GM12878 (cell line): ENCODE data around the gene SALL1. TPM values are rescaled to one million over a fixed set of nuclear protein-coding genes. Genes with fewer than 3 reads are reported as not detected.

Experiments used
- ATAC-seq: fragments of 200-7000 bp; cut with Tn5 transposase; 3 replicates; pipeline ENCODE4 v1.9.1; 2020; ENCODE audit warnings: mild to moderate bottlenecking, moderate library complexity
- BruUV-seq: library from RNA; stranded (reverse); fragments of 400-500 nt; replicated peaks from 2 replicates; lab custom pipeline; 2021; lab: Mats Ljungman, UMichigan
- CTCF ChIA-PET: fragments of 300-600 bp; sonication (Branson Sonifier 250); formaldehyde crosslinking; extraction: SDS; loops from one replicate; lab custom pipeline; 2021; ENCODE audit warnings: inconsistent platforms; lab: Yijun Ruan, JAX
- POLR2A ChIA-PET: fragments of 350-600 bp; formaldehyde crosslinking; extraction: SDS; loops from one replicate; lab custom pipeline; 2021; ENCODE audit warnings: inconsistent platforms; lab: Charles Lee
- RAD21 ChIA-PET: fragments of 300-600 bp; sonication (Branson Sonifier 250); formaldehyde crosslinking; loops from one replicate; lab custom pipeline; 2023; ENCODE audit warnings: antibody characterized with exemption; ENCODE audit not compliant: unreplicated experiment; lab: Charles Lee
- SMC1A ChIA-PET: fragments of 300-600 bp; sonication (Branson Sonifier 250); formaldehyde crosslinking; loops from one replicate; lab custom pipeline; 2023; ENCODE audit not compliant: unreplicated experiment, uncharacterized antibody; lab: Charles Lee
- DNase-seq: peaks from one replicate; pipeline ENCODE4 v3.0.0-alpha.2; 2011; ENCODE audit warnings: low read depth, low spot score
- FAIRE-seq: peaks from 3 replicates; lab custom pipeline; 2011; peaks lifted over from hg19 to GRCh38; lab: Jason Lieb, UNC
- H2AFZ ChIP-seq: 2 replicates; pipeline ENCODE4 v1.6.0; 2011; ENCODE audit warnings: low read depth, low read length, control low read depth; ENCODE audit not compliant: control insufficient read depth
- H3K27ac ChIP-seq: 2 replicates; pipeline ENCODE4 v1.5.1; 2011; ENCODE audit warnings: control low read depth; ENCODE audit not compliant: control insufficient read depth, insufficient read depth
- H3K27me3 ChIP-seq, 2 experiments: replicated peaks in 1 of 2; 2 replicates each; pipeline versions ENCODE4 v1.6.0 to v1.6.1; 2011; ENCODE audit warnings: low read length in 1 of 2; ENCODE audit not compliant: control insufficient read depth in 2 of 2, insufficient read depth in 2 of 2
- H3K36me3 ChIP-seq, 2 experiments: 2 replicates each; pipeline ENCODE4 v1.5.1; 2011; ENCODE audit warnings: low read length in 1 of 2; ENCODE audit not compliant: control insufficient read depth in 2 of 2, insufficient read depth in 2 of 2
- H3K4me1 ChIP-seq: 2 replicates; pipeline ENCODE4 v1.6.1; 2011; ENCODE audit warnings: mild to moderate bottlenecking, low read length, moderate library complexity, mixed read lengths; ENCODE audit not compliant: control insufficient read depth, insufficient read depth
- H3K4me2 ChIP-seq: 2 replicates; pipeline ENCODE4 v1.6.0; 2011; ENCODE audit warnings: control low read depth; ENCODE audit not compliant: control insufficient read depth, insufficient read depth
- H3K4me3 ChIP-seq: fragments of 200-600 bp; sonication (generic); 2 replicates; pipeline ENCODE4 v1.5.1; 2016
- H3K79me2 ChIP-seq: 2 replicates; pipeline ENCODE4 v1.6.0; 2011; ENCODE audit warnings: low read length; ENCODE audit not compliant: control insufficient read depth, insufficient read depth
- H3K9ac ChIP-seq: 2 replicates; pipeline ENCODE4 v1.8.0; 2011; ENCODE audit warnings: low read length, control low read depth, mixed read lengths; ENCODE audit not compliant: control insufficient read depth, insufficient read depth
- H3K9me3 ChIP-seq: replicated peaks from 3 replicates; pipeline ENCODE4 v1.5.1; 2011; ENCODE audit warnings: mild to moderate bottlenecking, low read length; ENCODE audit not compliant: control insufficient read depth, insufficient read depth
- H4K20me1 ChIP-seq: 2 replicates; pipeline ENCODE4 v1.6.0; 2011; ENCODE audit not compliant: control insufficient read depth, insufficient read depth
- ATF2 ChIP-seq: IDR thresholded peaks from 2 replicates; pipeline ENCODE4 v1.6.1; 2012; ENCODE audit warnings: low read length, inconsistent platforms
- BRCA1 ChIP-seq: IDR thresholded peaks from 2 replicates; pipeline ENCODE4 v1.6.1; 2011; ENCODE audit warnings: low read depth, low read length, improper control_type of control experiment
- CHD1 ChIP-seq: IDR thresholded peaks from 2 replicates; pipeline ENCODE4 v1.6.1; 2012; ENCODE audit warnings: low read depth, low read length, improper control_type of control experiment
- CTCF ChIP-seq, 3 experiments: IDR thresholded peaks in 2 of 3; conservative IDR thresholded peaks in 1 of 3; 2 replicates each; pipeline ENCODE4 v1.5.1; 2011; ENCODE audit warnings: low read depth in 3 of 3, low read length in 3 of 3, mild to moderate bottlenecking in 3 of 3, control low read depth in 2 of 3, moderate library complexity in 2 of 3, inconsistent platforms in 1 of 3, mixed read lengths in 1 of 3; ENCODE audit not compliant: control insufficient read depth in 2 of 3, insufficient read depth in 1 of 3; ENCODE audit errors: extremely low read depth in 1 of 3
- E4F1 ChIP-seq: fragments of 450-650 bp; IDR thresholded peaks from 2 replicates; pipeline ENCODE4 v1.6.1; 2018; ENCODE audit warnings: borderline replicate concordance, mild to moderate bottlenecking; ENCODE audit not compliant: partially characterized antibody
- FOS ChIP-seq: IDR thresholded peaks from 3 replicates; pipeline ENCODE4 v1.6.1; 2011; ENCODE audit warnings: borderline replicate concordance; ENCODE audit not compliant: insufficient read length; ENCODE audit errors: extremely low read depth
- IKZF1 ChIP-seq: fragments of 450-650 bp; conservative IDR thresholded peaks from 2 replicates; pipeline ENCODE4 v1.6.1; 2017; ENCODE audit warnings: antibody characterized with exemption, mild to moderate bottlenecking
- LARP7 ChIP-seq: fragments of 450-650 bp; IDR thresholded peaks from 2 replicates; pipeline ENCODE4 v1.6.1; 2017; ENCODE audit warnings: mild to moderate bottlenecking
- MLLT1 ChIP-seq: fragments of 450-650 bp; IDR thresholded peaks from 2 replicates; pipeline ENCODE4 v1.6.1; 2016; ENCODE audit warnings: mild to moderate bottlenecking
- MTA3 ChIP-seq: IDR thresholded peaks from 2 replicates; pipeline ENCODE4 v1.6.1; 2012; ENCODE audit warnings: low read length, inconsistent platforms, borderline replicate concordance
- PML ChIP-seq: IDR thresholded peaks from 2 replicates; pipeline ENCODE4 v1.6.1; 2012; ENCODE audit warnings: low read length, inconsistent platforms
- RELA ChIP-seq: fragments of 450-650 bp; IDR thresholded peaks from 2 replicates; pipeline ENCODE4 v1.8.0; 2014; ENCODE audit warnings: borderline replicate concordance; ENCODE audit not compliant: partially characterized antibody
- SMAD5 ChIP-seq: IDR thresholded peaks from 2 replicates; pipeline ENCODE4 v1.6.1; 2016; ENCODE audit warnings: antibody characterized with exemption, low read depth
- STAT3 ChIP-seq: IDR thresholded peaks from 2 replicates; pipeline ENCODE4 v1.6.1; 2011; ENCODE audit warnings: low read depth, low read length, improper control_type of control experiment
- SUZ12 ChIP-seq: fragments of 200-600 bp; sonication (generic); IDR thresholded peaks from one replicate; pipeline ENCODE4 v1.6.1; 2018; ENCODE audit warnings: antibody characterized with exemption, mild to moderate bottlenecking; ENCODE audit not compliant: unreplicated experiment
- ZBTB33 ChIP-seq: fragments of 450-650 bp; IDR thresholded peaks from 2 replicates; pipeline ENCODE4 v1.6.1; 2017; ENCODE audit warnings: mild to moderate bottlenecking
- ZNF622 ChIP-seq: fragments of 450-650 bp; IDR thresholded peaks from 2 replicates; pipeline ENCODE4 v1.6.1; 2017; ENCODE audit warnings: mild to moderate bottlenecking, inconsistent platforms
- WGBS: methylation state at CpG from one replicate; pipeline ENCODE4 v1.1.6; 2016; ENCODE audit warnings: low lambda C conversion rate; ENCODE audit not compliant: insufficient replicate concordance, insufficient coverage; ENCODE audit errors: missing lambda C conversion rate; 5-methylcytosine and 5-hydroxymethylcytosine counted together
- in situ Hi-C: fragments of 300-500 bp; cut with MboI; formaldehyde crosslinking; loops from 9 replicates; pipeline ENCODE4 v1.14.3; 2018; ENCODE audit warnings: mixed read lengths
- intact Hi-C: fragments of 100-400 bp; cut with micrococcal nuclease; formaldehyde crosslinking; loops from one replicate; pipeline ENCODE4 v1.14.2; 2022; ENCODE audit not compliant: unreplicated experiment
- polyA plus RNA-seq, 11 experiments: library from polyadenylated mRNA; depleted of rRNA in 4 of 11; unstranded in 6 of 11; stranded (reverse) in 5 of 11; fragments of >200 nt; fragmentation: Nextera tagmentation in 4 of 11; fragmentation: Illumina TruSeq in 1 of 11; extraction: Ambion mirVana in 4 of 11; extraction: Trizol in 1 of 11; gene quantifications; 1 replicate in 1 of 11; 2 replicates in 10 of 11; pipeline versions ENCODE4 v1.2.1 to v1.2.3, GENCODE V29; 2011 to 2016; ENCODE audit warnings: inconsistent platforms in 2 of 11, missing spikeins in 2 of 11, low read depth in 1 of 11
- total RNA-seq, 4 experiments: library from RNA; depleted of rRNA in 3 of 4; stranded (reverse); fragments of >200 nt in 3 of 4; fragmentation: Illumina TruSeq in 1 of 4; extraction: Trizol in 1 of 4; gene quantifications; 2 replicates each; pipeline versions ENCODE4 v1.2.1 to v1.2.3, GENCODE V29; 2013 to 2021

The SALL1 gene
- total and polyA plus RNA-seq, 10 of the 15 experiments (the other 5 are each of a cell fraction or from before 2014, with no cell fraction given): 0.01 to 0.08 (median 0.03) TPM; not detected in 6

GRCh38 chr16:51112323-51112722 lies 38.7 kb downstream of the SALL1 start:
- TF ChIP-seq FOS (no peak), ATF2 (no peak), MTA3 (no peak), ZNF622 (no peak), STAT3 (no peak), CTCF (IDR thresholded peaks at IDR 0.05 in 2 of 3, conservative IDR thresholded peaks at IDR 0.05 in 1 of 3; ENCODE audit: control insufficient read depth in 2 of 3, extremely low read depth in 1 of 3, insufficient read depth in 1 of 3, low read depth in 3 of 3, low read length in 3 of 3) (no peak), LARP7 (no peak), PML (no peak), IKZF1 (no peak), BRCA1 (no peak), MLLT1 (no peak), SUZ12 (no peak), CHD1 (no peak), E4F1 (no peak), ZBTB33 (no peak), RELA (no peak), SMAD5 (no peak)
- in situ Hi-C loops (no loop called here), intact Hi-C loops (no loop called here)
- no peak overlapping the region for H2AFZ ChIP-seq
- no TSS peak for BruUV-seq
- no peaks in the 10 kb centered on the region for H3K79me2 ChIP-seq
- POLR2A ChIA-PET: no interaction called here
- H3K36me3 ChIP-seq: no peaks in the 10 kb centered on the region
- H3K9ac ChIP-seq: no peak overlapping the region
- H4K20me1 ChIP-seq: no peaks in the 10 kb centered on the region; the same call in 1 of the 2 replicates
- no peaks in the 10 kb centered on the region for H3K4me1 ChIP-seq
- H3K9me3 ChIP-seq: no peaks in the 10 kb centered on the region
- CTCF ChIA-PET: no interaction called here
- SMC1A ChIA-PET: no interaction called here
- no peak for DNase-seq
- H3K27me3 ChIP-seq: peaks cover 2 to 8% of the 10 kb centered on the region in 2 experiments
- ATAC-seq: no peak
- no peak for FAIRE-seq
- 33% methylated on average over 3 of the region's 3 CpGs for WGBS
- H3K4me3 ChIP-seq: no peak overlapping the region
- H3K27ac ChIP-seq: no peak overlapping the region
- RAD21 ChIA-PET: no interaction called here
- no peak overlapping the region for H3K4me2 ChIP-seq
